ENCODE data around the gene ASTL. TPM values are rescaled to one million over a fixed set of nuclear protein-coding genes. Genes with fewer than 3 reads are reported as not detected.

Gene ASTL
- total RNA-seq, 1 experiment from 2014 or later, result 0.34 TPM

DNA sequence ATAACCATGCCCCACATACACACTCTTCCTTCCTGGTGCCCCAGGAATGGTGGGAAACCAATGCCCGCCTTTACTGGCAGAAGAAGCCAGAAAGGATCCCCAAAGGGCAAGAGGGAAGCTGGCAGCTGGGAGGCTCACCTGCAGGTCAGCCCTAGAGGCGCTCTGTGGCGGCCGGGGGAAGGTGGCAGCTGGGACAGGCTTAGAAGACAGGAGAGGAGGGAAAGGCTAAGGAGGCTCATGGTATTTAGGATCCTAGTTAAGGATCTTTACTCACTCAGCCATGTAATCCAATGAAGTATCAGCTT is 45.8 kb downstream of the ASTL start:
- Histone ChIP-seq H3K27me3 (ENCODE audit: insufficient read depth, low read length) (no peaks in the 10 kb centered on the region), H3K9me3 (ENCODE audit: control insufficient read depth in 1 of 2, insufficient read depth in 1 of 2, low read depth in 1 of 2, low read length in 2 of 2) (no peaks in the 10 kb centered on the region), H3K79me2 (ENCODE audit: insufficient read depth, low read length) (no peaks in the 10 kb centered on the region), H3K36me3 (ENCODE audit: control insufficient read depth in 1 of 2, insufficient read depth in 2 of 2, low read length in 2 of 2) (no peaks in the 10 kb centered on the region), H3K4me1 (ENCODE audit: control insufficient read depth in 1 of 2, insufficient read depth in 2 of 2, low read length in 2 of 2) (peaks cover 0 to 12% of the 10 kb centered on the region in 2 experiments; a peak in 2 of 4 replicates), H3K4me3 (replicated peaks in 1 of 2; ENCODE audit: low read depth in 1 of 2, low read length in 2 of 2) (no peak overlapping the region), H3K27ac (ENCODE audit: low read depth, low read length) (no peak overlapping the region), H2AFZ (ENCODE audit: low read depth, low read length, poor library complexity, severe bottlenecking) (no peak overlapping the region), H3K4me2 (ENCODE audit: low read length) (no peak overlapping the region), H3K9ac (ENCODE audit: low read length) (no peak overlapping the region), H3K9me2 (ENCODE audit: insufficient read depth) (no peaks in the 10 kb centered on the region), H4K20me1 (ENCODE audit: insufficient read depth) (no peaks in the 10 kb centered on the region)
- DNase-seq (ENCODE audit: low read depth, low spot score) (no peak), ATAC-seq (no peak)
- ChIA-PET CTCF (interaction anchor here (0.6 kb wide), 1 partner anchor 25 kb away, joined by 3 read pairs; no protein-coding TSS in a partner anchor), RAD21 (ENCODE audit: low non-redundant PET in 1 of 2, low total read pairs in 2 of 2, uncharacterized antibody in 2 of 2, unreplicated experiment in 2 of 2) (no interaction called here), POLR2A (no interaction called here)
- no TSS peak for BruUV-seq (replicated peaks)
- TF ChIP-seq, protein P1, sequence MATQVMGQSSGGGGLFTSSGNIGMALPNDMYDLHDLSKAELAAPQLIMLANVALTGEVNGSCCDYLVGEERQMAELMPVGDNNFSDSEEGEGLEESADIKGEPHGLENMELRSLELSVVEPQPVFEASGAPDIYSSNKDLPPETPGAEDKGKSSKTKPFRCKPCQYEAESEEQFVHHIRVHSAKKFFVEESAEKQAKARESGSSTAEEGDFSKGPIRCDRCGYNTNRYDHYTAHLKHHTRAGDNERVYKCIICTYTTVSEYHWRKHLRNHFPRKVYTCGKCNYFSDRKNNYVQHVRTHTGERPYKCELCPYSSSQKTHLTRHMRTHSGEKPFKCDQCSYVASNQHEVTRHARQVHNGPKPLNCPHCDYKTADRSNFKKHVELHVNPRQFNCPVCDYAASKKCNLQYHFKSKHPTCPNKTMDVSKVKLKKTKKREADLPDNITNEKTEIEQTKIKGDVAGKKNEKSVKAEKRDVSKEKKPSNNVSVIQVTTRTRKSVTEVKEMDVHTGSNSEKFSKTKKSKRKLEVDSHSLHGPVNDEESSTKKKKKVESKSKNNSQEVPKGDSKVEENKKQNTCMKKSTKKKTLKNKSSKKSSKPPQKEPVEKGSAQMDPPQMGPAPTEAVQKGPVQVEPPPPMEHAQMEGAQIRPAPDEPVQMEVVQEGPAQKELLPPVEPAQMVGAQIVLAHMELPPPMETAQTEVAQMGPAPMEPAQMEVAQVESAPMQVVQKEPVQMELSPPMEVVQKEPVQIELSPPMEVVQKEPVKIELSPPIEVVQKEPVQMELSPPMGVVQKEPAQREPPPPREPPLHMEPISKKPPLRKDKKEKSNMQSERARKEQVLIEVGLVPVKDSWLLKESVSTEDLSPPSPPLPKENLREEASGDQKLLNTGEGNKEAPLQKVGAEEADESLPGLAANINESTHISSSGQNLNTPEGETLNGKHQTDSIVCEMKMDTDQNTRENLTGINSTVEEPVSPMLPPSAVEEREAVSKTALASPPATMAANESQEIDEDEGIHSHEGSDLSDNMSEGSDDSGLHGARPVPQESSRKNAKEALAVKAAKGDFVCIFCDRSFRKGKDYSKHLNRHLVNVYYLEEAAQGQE (IDR thresholded peaks at IDR 0.05; ENCODE audit: low read depth), result no peak
- TF ChIP-seq ELF1 (IDR thresholded peaks at IDR 0.05; ENCODE audit: borderline replicate concordance, low read depth) (no peak), RAD21 (IDR thresholded peaks at IDR 0.05; ENCODE audit: low read depth) (no peak), YY1 (IDR thresholded peaks at IDR 0.05; ENCODE audit: extremely low read depth, insufficient replicate concordance, low read depth, low read length) (no peak), POLR2AphosphoS5 (IDR thresholded peaks at IDR 0.05; ENCODE audit: low read depth, low read length) (no peak), EZH2phosphoT487 (IDR thresholded peaks at IDR 0.05; ENCODE audit: borderline replicate concordance) (no peak), ZFX (IDR thresholded peaks at IDR 0.05) (no peak), SRF (IDR thresholded peaks at IDR 0.05; ENCODE audit: low read depth) (no peak), TCF7L2 (IDR thresholded peaks at IDR 0.05; ENCODE audit: borderline replicate concordance, extremely low read depth, insufficient read depth, insufficient read length) (no peak)
- TF ChIP-seq, protein P2, sequence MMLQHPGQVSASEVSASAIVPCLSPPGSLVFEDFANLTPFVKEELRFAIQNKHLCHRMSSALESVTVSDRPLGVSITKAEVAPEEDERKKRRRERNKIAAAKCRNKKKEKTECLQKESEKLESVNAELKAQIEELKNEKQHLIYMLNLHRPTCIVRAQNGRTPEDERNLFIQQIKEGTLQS (IDR thresholded peaks at IDR 0.05), result no peak
- intact Hi-C loops (cut with micrococcal nuclease), result no loop called here
